T-helper 2 cell treated with Interferon-gamma antibody and Interleukin-4, amounts not matched to agents 100 ng/mL and 5 ng/mL, for 36 hours (primary cell): ENCODE measurements around the gene MCCD1. TPM values are rescaled to one million over a fixed set of nuclear protein-coding genes. Genes with fewer than 3 reads are reported as not detected.

Experiments used
- total RNA-seq: library from RNA; stranded (reverse); gene quantifications from 2 replicates; pipeline ENCODE4 v1.2.3, GENCODE V29; 2022

Gene MCCD1
- total RNA-seq, 1 donor from 2014 or later, result not detected

Other genes starting within 250 kb of the MCCD1 start
- 4,049 and 4,078 TPM in 2 replicates for gene HLA-B, start 171.8 kb upstream of the MCCD1 start, total RNA-seq
- gene MICA, start 125.4 kb upstream of the MCCD1 start, total RNA-seq, result 9.3 and 11.8 TPM in 2 replicates
- gene MICB, start 30.8 kb upstream of the MCCD1 start, total RNA-seq, result 51.2 and 54.9 TPM in 2 replicates
- gene DDX39B, start 13.0 kb downstream of the MCCD1 start, total RNA-seq, result 431 and 439 TPM in 2 replicates
- 1.3 and 1.7 TPM in 2 replicates for gene ATP6V1G2, start 17.6 kb downstream of the MCCD1 start, total RNA-seq
- 14.3 and 16.3 TPM in 2 replicates for gene NFKBIL1, start 18.6 kb downstream of the MCCD1 start, total RNA-seq
- 29.4 and 30.0 TPM in 2 replicates for gene LTA, start 43.3 kb downstream of the MCCD1 start, total RNA-seq
- 45.3 and 45.8 TPM in 2 replicates for gene TNF, start 46.6 kb downstream of the MCCD1 start, total RNA-seq
- 767 and 782 TPM in 2 replicates for gene LTB, start 53.5 kb downstream of the MCCD1 start, total RNA-seq
- 29.8 and 33.1 TPM in 2 replicates for gene LST1, start 57.3 kb downstream of the MCCD1 start, total RNA-seq
- 72.4 and 75.5 TPM in 2 replicates for gene NCR3, start 64.0 kb downstream of the MCCD1 start, total RNA-seq
- gene AIF1, start 86.3 kb downstream of the MCCD1 start, total RNA-seq, result 67.9 and 70.2 TPM in 2 replicates
- 236 and 240 TPM in 2 replicates for gene PRRC2A, start 91.8 kb downstream of the MCCD1 start, total RNA-seq
- 266 and 270 TPM in 2 replicates for gene BAG6, start 123.7 kb downstream of the MCCD1 start, total RNA-seq
- 3.0 TPM in 2 replicates for gene APOM, start 126.9 kb downstream of the MCCD1 start, total RNA-seq
- gene C6orf47, start 131.8 kb downstream of the MCCD1 start, total RNA-seq, result 20.8 and 21.6 TPM in 2 replicates
- 29.2 and 31.4 TPM in 2 replicates for gene GPANK1, start 136.0 kb downstream of the MCCD1 start, total RNA-seq
- 220 and 229 TPM in 2 replicates for gene CSNK2B, start 137.1 kb downstream of the MCCD1 start, total RNA-seq
- gene LY6G5B, start 141.0 kb downstream of the MCCD1 start, total RNA-seq, result 27.9 and 32.1 TPM in 2 replicates
- 4.2 and 5.4 TPM in 2 replicates for gene LY6G5C, start 152.1 kb downstream of the MCCD1 start, total RNA-seq
- gene ABHD16A, start 174.4 kb downstream of the MCCD1 start, total RNA-seq, result 53.8 and 54.9 TPM in 2 replicates
- 0.34 TPM in 1 of 2 replicates, not detected in the other for gene LY6G6F, start 177.9 kb downstream of the MCCD1 start, total RNA-seq
- not detected in 2 replicates for gene LY6G6D, start 186.4 kb downstream of the MCCD1 start, total RNA-seq
- gene LY6G6C, start 192.8 kb downstream of the MCCD1 start, total RNA-seq, result 0.25 TPM in 1 of 2 replicates, not detected in the other
- not detected in 2 replicates for gene MPIG6B, start 194.4 kb downstream of the MCCD1 start, total RNA-seq
- 12.2 and 15.5 TPM in 2 replicates for gene DDAH2, start 200.3 kb downstream of the MCCD1 start, total RNA-seq
- gene CLIC1, start 207.6 kb downstream of the MCCD1 start, total RNA-seq, result 590 and 596 TPM in 2 replicates
- 75.2 and 76.5 TPM in 2 replicates for gene MSH5, start 211.0 kb downstream of the MCCD1 start, total RNA-seq
- gene SAPCD1, start 233.7 kb downstream of the MCCD1 start, total RNA-seq, result 16.6 and 20.2 TPM in 2 replicates
- gene VWA7, start 248.4 kb downstream of the MCCD1 start, total RNA-seq, result 4.6 and 4.9 TPM in 2 replicates